GM12865 (cell line): ENCODE measurements around the gene PLD1.
A peak's percentile ranks its signal among the peaks of the same experiment; 100 is the strongest.
"Not testable (repeated sequence)": the region's sequence is repeated elsewhere in the genome, so short reads cannot be mapped to it uniquely, and the experiment has no call there.

Experiments
- DNase-seq: peaks from one replicate; pipeline ENCODE4 v3.0.0; 2010; ENCODE audit warnings: low read depth
- H3K4me3 ChIP-seq: 2 replicates; pipeline ENCODE4 v1.5.1; 2011; ENCODE audit warnings: mild to moderate bottlenecking, low read depth, low read length, control low read depth
- CTCF ChIP-seq: IDR thresholded peaks from 2 replicates; pipeline ENCODE4 v1.5.1; 2011; ENCODE audit warnings: low read length, control low read depth, low read depth, inconsistent platforms; ENCODE audit not compliant: insufficient read depth; ENCODE audit errors: missing control alignments

PLD1 gene

GRCh38 chr3:171753665-171754408 is 56.4 kb downstream of the PLD1 start:
- no peak overlapping the region for H3K4me3 ChIP-seq
- TF ChIP-seq CTCF, result no peak
- peak; percentile 9 for DNase-seq

- DNase-seq, result peak; percentile 6
- TF ChIP-seq CTCF, result no peak
- H3K4me3 ChIP-seq, result no peak overlapping the region
These were observed 57.2 kb downstream of the PLD1 start for GRCh38 chr3:171753025-171753472.

GRCh38 chr3:171752329-171752728 is 58.0 kb downstream of the PLD1 start:
- no peak overlapping the region for H3K4me3 ChIP-seq
- no peak for TF ChIP-seq CTCF
- no peak for DNase-seq

- no peak overlapping the region for H3K4me3 ChIP-seq
- no peak for DNase-seq
- TF ChIP-seq CTCF, result no peak
These were observed 61.2 kb downstream of the PLD1 start for GRCh38 chr3:171749124-171749523.

- no peak for TF ChIP-seq CTCF
- no peak for DNase-seq
- H3K4me3 ChIP-seq, result no peak overlapping the region
These were observed 62.0 kb downstream of the PLD1 start for GRCh38 chr3:171748064-171748924.

- no peak overlapping the region for H3K4me3 ChIP-seq
- TF ChIP-seq CTCF, result no peak
- DNase-seq, result no peak
These were observed 62.9 kb downstream of the PLD1 start for GRCh38 chr3:171747223-171747920.

- H3K4me3 ChIP-seq, DNase-seq: not testable (repeated sequence)
These were observed 63.7 kb downstream of the PLD1 start for GRCh38 chr3:171746320-171747222.
